ENCODE measurements around the gene SPACA1.

DNA sequence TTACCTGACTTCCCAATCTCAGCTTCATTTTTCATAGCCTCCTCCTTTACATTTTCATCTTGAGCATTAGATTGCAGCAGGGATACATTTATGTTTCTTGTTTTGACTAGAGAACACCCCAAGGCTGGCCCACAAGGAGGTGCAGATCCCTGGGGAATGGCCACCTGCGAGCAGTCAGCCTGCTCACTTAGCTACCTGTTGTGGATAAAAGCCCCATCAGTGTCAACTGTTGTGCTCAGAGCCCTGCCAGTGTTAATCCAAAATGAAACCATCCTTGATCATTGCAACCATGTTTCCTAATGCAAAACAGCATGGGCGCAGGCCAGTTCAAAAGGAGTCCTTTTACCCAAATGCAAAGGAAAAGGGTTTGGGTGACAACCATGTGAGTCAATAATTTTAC is 67.7 kb downstream of the SPACA1 start:
- TF ChIP-seq, protein P1, sequence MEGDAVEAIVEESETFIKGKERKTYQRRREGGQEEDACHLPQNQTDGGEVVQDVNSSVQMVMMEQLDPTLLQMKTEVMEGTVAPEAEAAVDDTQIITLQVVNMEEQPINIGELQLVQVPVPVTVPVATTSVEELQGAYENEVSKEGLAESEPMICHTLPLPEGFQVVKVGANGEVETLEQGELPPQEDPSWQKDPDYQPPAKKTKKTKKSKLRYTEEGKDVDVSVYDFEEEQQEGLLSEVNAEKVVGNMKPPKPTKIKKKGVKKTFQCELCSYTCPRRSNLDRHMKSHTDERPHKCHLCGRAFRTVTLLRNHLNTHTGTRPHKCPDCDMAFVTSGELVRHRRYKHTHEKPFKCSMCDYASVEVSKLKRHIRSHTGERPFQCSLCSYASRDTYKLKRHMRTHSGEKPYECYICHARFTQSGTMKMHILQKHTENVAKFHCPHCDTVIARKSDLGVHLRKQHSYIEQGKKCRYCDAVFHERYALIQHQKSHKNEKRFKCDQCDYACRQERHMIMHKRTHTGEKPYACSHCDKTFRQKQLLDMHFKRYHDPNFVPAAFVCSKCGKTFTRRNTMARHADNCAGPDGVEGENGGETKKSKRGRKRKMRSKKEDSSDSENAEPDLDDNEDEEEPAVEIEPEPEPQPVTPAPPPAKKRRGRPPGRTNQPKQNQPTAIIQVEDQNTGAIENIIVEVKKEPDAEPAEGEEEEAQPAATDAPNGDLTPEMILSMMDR (IDR thresholded peaks at IDR 0.05) = no peak
- TF ChIP-seq POLR2A (IDR thresholded peaks at IDR 0.05) = no peak
